Astrocyte of the cerebellum (primary cell): ENCODE measurements around the gene MEOX1.

Experiments used
- DNase-seq: peaks from one replicate; pipeline ENCODE4 v3.0.0-alpha.2; 2011; ENCODE audit warnings: low read depth
- H3K4me3 ChIP-seq: 2 replicates; pipeline ENCODE4 v1.5.1; 2011; ENCODE audit warnings: mild to moderate bottlenecking, low read depth, low read length, moderate library complexity
- in situ Hi-C: cut with HindIII; loops from 2 replicates; pipeline ENCODE4 v1.10.0; 2017; ENCODE audit warnings: low sequenced_read_pairs
- TF ChIP-seq, protein P1 (sequence below): IDR thresholded peaks from 2 replicates; pipeline ENCODE4 v1.5.1; 2012; ENCODE audit warnings: low read length, low read depth, moderate library complexity, mild to moderate bottlenecking; ENCODE audit errors: missing control alignments

MEOX1 gene

DNA sequence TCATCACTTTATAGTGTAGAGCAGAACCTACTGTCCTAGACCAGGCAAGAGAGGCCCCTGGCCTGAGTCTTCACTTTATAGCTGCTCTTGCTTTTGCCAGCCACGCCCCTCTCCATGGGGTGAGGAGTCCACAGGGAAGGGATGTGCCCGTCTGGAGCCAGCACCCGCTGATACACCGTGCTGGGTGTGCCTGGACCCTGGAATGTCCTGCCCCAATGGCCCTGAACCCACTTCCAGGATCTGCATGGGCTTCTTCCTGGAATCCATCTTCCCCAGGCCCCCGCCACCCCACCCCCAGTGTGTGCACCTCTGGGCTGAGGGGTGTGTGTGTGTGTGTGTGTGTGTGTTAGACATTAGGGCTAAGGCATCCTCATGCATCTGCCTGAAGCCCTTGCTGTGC, 44.9 kb downstream of the MEOX1 start:
- TF ChIP-seq, protein P1, sequence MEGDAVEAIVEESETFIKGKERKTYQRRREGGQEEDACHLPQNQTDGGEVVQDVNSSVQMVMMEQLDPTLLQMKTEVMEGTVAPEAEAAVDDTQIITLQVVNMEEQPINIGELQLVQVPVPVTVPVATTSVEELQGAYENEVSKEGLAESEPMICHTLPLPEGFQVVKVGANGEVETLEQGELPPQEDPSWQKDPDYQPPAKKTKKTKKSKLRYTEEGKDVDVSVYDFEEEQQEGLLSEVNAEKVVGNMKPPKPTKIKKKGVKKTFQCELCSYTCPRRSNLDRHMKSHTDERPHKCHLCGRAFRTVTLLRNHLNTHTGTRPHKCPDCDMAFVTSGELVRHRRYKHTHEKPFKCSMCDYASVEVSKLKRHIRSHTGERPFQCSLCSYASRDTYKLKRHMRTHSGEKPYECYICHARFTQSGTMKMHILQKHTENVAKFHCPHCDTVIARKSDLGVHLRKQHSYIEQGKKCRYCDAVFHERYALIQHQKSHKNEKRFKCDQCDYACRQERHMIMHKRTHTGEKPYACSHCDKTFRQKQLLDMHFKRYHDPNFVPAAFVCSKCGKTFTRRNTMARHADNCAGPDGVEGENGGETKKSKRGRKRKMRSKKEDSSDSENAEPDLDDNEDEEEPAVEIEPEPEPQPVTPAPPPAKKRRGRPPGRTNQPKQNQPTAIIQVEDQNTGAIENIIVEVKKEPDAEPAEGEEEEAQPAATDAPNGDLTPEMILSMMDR: no peak
- no peak for DNase-seq
- in situ Hi-C loops: no loop called here
- no peak overlapping the region for H3K4me3 ChIP-seq

DNA sequence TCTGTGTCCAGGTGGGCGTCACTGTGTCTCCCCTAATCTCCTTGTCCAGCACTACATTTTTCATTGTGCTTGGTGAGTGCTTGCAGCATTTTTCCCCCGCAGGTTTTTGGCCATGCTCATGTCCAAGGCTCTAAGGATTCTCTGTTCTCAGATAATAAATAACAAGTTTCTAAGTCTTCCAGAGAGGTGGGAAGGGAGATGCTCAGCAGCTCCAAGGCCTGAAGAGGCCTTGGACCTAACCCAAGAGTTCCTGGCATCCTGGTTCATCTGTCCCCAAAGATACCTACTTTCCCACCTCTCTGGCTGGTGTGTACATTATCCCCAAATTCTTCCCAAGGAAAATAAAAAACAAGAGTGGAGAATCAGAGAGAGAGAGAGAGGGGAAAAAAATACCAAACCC, 45.3 kb downstream of the MEOX1 start:
- no peak overlapping the region for H3K4me3 ChIP-seq
- no peak for DNase-seq
- TF ChIP-seq, protein P1: no peak
- in situ Hi-C loops: no loop called here

DNA sequence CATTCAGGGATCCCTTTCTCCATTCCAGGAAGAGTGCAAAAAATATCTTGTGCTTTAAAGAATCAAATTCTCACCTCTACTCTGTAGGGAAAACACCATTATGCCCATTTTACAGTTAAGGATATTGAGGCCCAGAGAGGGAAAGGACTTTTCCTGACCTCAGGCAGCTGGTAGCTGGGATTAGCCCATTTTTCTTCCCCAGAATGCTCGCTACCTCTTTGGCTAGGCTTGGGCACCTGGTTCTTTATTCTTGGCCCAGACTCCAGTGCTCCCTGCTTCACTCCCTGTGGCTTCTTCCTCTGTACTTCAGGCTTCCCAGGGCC, 45.7 kb downstream of the MEOX1 start:
- DNase-seq: no peak
- in situ Hi-C loops: no loop called here
- TF ChIP-seq, protein P1: no peak
- no peak overlapping the region for H3K4me3 ChIP-seq

DNA sequence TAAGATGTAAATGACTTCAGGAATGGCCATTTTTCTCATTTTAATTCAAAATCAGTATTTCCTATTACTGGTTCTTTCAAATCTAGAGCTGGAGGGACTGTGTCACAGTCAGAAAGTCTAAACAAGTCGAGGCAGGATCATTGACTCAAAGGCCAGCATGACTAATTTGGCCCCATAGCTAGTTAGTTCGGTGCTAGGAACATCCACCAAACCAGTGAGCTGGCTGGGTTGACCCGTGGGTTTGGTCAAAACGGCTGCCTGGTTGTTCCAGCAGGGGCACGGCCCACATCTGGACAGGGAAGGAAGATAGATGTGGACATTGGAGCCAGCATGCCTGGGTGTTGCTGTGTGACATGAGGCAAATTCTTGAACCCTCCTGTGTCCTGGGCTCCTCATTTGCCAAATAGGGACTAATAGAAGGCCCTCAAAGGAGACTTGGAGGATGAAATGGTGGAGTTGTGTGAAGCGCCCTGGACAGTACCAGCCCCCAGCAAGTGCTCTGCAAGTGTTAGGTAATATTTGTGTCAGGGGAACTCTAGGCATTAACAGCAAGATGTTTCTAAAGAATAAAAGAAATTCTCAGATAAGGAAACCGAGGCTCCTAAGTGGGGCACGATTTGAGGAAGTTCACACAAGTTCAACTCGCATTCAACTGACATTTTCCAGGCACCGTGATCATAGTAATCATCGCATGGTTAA, 46.2 kb downstream of the MEOX1 start:
- DNase-seq: no peak
- in situ Hi-C loops: no loop called here
- TF ChIP-seq, protein P1: no peak
- H3K4me3 ChIP-seq: no peak overlapping the region

DNA sequence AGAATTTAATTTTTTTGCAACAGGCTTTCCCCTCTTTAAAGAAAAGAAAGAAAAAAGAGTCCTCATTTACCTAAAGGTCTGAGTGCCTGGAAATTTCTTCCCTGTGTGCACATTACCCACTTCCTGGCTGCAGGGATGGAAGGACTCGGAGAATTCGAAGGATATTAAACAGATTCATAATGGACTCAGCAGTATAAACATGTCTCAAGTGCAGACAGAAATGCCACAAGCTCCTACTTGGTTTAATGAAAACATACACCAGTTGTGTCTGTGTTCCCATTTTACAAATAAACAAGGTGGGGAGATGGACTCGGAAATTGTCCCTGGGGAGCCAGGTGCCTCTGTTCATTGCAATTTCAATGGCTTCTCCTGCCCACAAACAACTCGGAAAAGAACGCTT, 47.2 kb downstream of the MEOX1 start:
- in situ Hi-C loops: no loop called here
- no peak overlapping the region for H3K4me3 ChIP-seq
- no peak for DNase-seq
- TF ChIP-seq, protein P1: no peak

DNA sequence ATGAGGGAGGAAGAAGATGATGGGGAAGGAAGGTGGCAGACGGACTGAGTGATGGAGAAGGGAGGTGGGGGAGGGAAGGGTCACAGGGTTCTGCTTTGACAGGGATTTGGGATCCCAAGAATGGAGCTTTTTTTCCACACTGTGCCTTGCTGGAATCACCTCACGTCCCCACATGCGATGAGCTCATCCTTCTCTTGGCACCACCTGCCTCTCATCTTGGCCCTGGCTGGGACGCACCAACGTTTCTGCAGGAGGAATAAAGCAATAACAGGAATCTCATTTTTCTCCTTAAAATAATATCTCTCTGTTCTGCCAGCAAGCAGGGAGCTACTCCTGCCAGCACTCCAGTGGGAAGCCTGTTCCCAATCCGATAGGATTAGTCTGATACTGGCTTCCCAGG, 47.8 kb downstream of the MEOX1 start:
- TF ChIP-seq, protein P1: no peak
- H3K4me3 ChIP-seq: no peak overlapping the region
- DNase-seq: no peak
- in situ Hi-C loops: no loop called here
